ENCODE results near the gene FASN.

DNA sequence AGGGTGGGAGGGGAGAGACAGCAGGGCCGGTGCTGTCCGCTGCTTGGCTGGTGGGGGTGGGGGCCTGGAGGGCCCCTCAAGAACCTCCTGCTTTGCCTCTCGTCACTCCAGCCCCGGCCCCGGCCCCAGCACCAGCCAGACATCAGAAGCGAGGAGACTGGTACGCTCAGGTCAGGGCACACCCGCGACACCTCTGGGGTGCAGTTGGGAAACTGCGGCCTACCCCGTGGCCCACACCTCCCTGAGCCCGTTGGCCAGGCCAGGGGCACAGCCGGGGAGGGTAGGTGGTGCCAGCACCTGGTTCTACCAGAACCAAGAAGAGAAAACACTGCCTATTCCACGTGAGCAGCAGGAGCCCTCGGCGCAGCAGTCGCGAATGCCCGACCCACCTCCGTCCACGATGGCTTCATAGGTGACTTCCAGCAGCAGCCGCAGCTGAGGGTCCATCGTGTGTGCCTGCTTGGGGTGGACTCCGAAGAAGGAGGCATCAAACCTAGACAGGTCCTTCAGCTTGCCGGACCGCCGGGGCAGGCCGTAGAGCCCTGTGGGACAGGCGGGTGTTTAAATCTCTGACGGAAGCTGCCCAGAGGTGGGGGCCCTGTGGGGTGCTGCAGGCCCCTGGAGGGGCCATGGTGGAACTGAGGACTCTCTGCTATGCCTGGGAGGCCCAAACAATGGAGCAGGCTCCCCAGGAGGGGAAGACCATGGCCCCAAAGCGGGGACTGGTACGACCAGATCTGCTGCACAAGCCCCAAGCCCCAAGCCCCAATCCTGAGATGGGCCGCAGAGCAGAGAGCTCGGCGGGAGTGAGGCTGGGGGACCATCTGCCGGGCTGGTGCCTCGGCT, 2.9 kb downstream of the FASN start:
- TF ChIP-seq, protein P1, sequence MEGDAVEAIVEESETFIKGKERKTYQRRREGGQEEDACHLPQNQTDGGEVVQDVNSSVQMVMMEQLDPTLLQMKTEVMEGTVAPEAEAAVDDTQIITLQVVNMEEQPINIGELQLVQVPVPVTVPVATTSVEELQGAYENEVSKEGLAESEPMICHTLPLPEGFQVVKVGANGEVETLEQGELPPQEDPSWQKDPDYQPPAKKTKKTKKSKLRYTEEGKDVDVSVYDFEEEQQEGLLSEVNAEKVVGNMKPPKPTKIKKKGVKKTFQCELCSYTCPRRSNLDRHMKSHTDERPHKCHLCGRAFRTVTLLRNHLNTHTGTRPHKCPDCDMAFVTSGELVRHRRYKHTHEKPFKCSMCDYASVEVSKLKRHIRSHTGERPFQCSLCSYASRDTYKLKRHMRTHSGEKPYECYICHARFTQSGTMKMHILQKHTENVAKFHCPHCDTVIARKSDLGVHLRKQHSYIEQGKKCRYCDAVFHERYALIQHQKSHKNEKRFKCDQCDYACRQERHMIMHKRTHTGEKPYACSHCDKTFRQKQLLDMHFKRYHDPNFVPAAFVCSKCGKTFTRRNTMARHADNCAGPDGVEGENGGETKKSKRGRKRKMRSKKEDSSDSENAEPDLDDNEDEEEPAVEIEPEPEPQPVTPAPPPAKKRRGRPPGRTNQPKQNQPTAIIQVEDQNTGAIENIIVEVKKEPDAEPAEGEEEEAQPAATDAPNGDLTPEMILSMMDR (conservative IDR thresholded peaks at IDR 0.05; ENCODE audit: low read length): no peak
- TF ChIP-seq EZH2phosphoT487 (IDR thresholded peaks at IDR 0.05; ENCODE audit: borderline replicate concordance, low read depth, low read length): no peak
